ENCODE data around the gene FLVCR2.

The FLVCR2 gene

DNA sequence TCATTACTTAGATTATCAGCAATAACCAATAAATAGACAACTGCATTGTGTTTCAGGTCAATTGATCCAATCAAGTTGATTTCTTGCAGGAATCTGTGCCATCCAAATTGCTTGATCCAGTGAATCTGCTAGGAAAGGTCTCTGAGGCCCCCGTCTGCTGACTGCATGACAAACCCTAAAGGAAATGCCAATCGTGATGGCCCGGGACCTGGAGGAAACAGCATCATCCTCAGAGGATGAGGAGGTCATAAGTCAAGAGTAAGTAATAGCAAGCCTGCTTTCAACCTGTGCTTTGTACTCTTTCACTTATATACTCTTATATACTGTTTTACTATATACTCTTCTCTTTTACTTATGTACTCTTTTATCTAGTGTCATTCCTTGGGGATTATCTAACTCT lies 84.5 kb downstream of the FLVCR2 start:
- Histone ChIP-seq H3K27me3 (ENCODE audit: control insufficient read depth, low read length) (no peaks in the 10 kb centered on the region), H3K79me2 (ENCODE audit: control insufficient read depth, low read length) (peaks cover 42% of the 10 kb centered on the region), H3F3A (ENCODE audit: control insufficient read depth, insufficient read depth) (no peaks in the 10 kb centered on the region), H3K4me1 (ENCODE audit: control insufficient read depth, low read length) (peaks cover 21% of the 10 kb centered on the region), H4K20me1 (ENCODE audit: control insufficient read depth, insufficient read depth, low read depth, low read length) (no peaks in the 10 kb centered on the region), H3K27ac (ENCODE audit: low read depth, low read length) (no peak overlapping the region), H3K4me2 (ENCODE audit: low read length) (no peak overlapping the region), H3K4me3 (ENCODE audit: low read length) (no peak overlapping the region), H3K36me3 (ENCODE audit: control insufficient read depth, low read length) (peaks cover 35% of the 10 kb centered on the region), H3K9me2 (replicated peaks; ENCODE audit: control insufficient read depth, low read length) (no peaks in the 10 kb centered on the region), H3K9me3 (ENCODE audit: control insufficient read depth, insufficient read depth, low read length) (no peaks in the 10 kb centered on the region)
- TF ChIP-seq, protein P1, sequence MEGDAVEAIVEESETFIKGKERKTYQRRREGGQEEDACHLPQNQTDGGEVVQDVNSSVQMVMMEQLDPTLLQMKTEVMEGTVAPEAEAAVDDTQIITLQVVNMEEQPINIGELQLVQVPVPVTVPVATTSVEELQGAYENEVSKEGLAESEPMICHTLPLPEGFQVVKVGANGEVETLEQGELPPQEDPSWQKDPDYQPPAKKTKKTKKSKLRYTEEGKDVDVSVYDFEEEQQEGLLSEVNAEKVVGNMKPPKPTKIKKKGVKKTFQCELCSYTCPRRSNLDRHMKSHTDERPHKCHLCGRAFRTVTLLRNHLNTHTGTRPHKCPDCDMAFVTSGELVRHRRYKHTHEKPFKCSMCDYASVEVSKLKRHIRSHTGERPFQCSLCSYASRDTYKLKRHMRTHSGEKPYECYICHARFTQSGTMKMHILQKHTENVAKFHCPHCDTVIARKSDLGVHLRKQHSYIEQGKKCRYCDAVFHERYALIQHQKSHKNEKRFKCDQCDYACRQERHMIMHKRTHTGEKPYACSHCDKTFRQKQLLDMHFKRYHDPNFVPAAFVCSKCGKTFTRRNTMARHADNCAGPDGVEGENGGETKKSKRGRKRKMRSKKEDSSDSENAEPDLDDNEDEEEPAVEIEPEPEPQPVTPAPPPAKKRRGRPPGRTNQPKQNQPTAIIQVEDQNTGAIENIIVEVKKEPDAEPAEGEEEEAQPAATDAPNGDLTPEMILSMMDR (IDR thresholded peaks at IDR 0.05; ENCODE audit: low read depth, low read length, poor library complexity, severe bottlenecking): no peak
- TF ChIP-seq EZH2phosphoT487 (IDR thresholded peaks at IDR 0.05; ENCODE audit: borderline replicate concordance, low read length): no peak

DNA sequence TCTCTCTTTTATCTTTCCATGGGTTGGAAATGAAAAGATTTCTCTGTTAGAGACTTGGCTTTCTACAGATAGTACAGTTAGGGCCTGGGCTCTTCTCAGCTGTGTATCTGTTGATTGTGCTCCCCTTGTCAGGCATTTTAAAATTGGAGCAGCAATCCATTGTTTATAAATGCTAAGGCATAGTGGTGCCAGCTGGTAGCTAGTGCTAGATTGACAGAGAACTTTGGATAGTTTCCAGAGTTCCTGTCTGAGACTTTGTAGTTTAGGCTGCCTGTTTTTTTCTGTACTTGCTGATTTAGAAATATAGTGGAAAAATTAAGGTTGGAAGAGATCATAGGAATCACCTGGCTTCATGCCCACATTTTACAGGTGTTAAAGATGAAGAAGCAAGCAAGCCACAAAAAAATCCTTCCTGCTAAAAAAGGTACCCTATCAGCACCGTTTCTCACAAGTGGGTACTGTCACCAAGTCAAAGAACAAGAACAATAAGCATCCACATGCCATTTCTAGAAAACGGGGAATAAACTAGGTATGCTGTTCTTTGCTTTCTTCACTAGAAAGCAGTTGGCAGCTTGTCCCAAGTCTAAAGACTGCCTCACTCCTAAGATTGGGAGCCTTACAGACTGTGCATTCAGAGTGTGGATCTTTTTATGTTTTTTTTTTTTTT lies 88.8 kb downstream of the FLVCR2 start:
- Histone ChIP-seq H3K9me2 (replicated peaks; ENCODE audit: control insufficient read depth, low read length) (no peaks in the 10 kb centered on the region), H3K79me2 (ENCODE audit: control insufficient read depth, low read length) (peaks cover 10% of the 10 kb centered on the region), H4K20me1 (ENCODE audit: control insufficient read depth, insufficient read depth, low read depth, low read length) (no peaks in the 10 kb centered on the region), H3K27ac (ENCODE audit: low read depth, low read length) (no peak overlapping the region), H3K4me3 (ENCODE audit: low read length) (no peak overlapping the region), H3F3A (ENCODE audit: control insufficient read depth, insufficient read depth) (no peaks in the 10 kb centered on the region), H3K9me3 (ENCODE audit: control insufficient read depth, insufficient read depth, low read length) (no peaks in the 10 kb centered on the region), H3K36me3 (ENCODE audit: control insufficient read depth, low read length) (peaks cover 47% of the 10 kb centered on the region), H3K4me1 (ENCODE audit: control insufficient read depth, low read length) (peaks cover 4% of the 10 kb centered on the region; the same call in 1 of the 2 replicates), H3K27me3 (ENCODE audit: control insufficient read depth, low read length) (no peaks in the 10 kb centered on the region), H3K4me2 (ENCODE audit: low read length) (no peak overlapping the region)
- TF ChIP-seq, protein P1 (IDR thresholded peaks at IDR 0.05; ENCODE audit: low read depth, low read length, poor library complexity, severe bottlenecking): no peak
- no peak for TF ChIP-seq EZH2phosphoT487 (IDR thresholded peaks at IDR 0.05; ENCODE audit: borderline replicate concordance, low read length)

DNA sequence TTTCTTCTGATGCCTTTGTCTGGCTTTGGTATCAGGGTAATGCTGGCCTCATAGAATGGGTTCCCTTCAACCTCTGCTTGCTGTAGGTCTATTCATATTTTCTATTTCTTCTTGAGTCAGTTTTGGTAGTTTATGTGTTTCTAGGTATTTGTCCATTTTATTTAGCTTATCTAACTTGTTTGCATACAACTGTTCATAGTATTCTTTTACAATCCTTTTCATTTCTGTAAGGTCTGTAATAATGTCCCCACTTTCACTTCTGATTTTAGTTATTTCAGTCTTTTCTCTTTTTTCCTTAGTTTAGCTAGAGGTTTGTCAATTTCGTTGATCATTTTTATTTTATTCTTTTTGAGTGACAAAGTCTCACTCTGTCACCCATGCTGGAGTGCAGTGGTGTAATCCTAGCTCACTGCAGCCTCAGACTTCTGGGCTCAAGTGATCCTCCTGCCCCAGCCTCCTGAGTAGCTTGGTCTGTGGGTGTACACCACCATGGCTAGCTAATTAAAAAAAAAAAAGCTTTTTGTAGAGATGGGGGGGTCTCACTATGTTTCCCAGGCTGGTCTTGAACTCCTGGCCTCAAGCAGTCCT lies 94.3 kb downstream of the FLVCR2 start:
- Histone ChIP-seq H3K27ac (ENCODE audit: low read depth, low read length) (no peak overlapping the region), H3K79me2 (ENCODE audit: control insufficient read depth, low read length) (0 out of 2 replicates have a peak, but pooled peaks cover 4% of the 10 kb centered on the region), H3K4me2 (ENCODE audit: low read length) (no peak overlapping the region), H3K9me2 (replicated peaks; ENCODE audit: control insufficient read depth, low read length) (no peaks in the 10 kb centered on the region), H3K4me1 (ENCODE audit: control insufficient read depth, low read length) (0 out of 2 replicates have a peak, but pooled peaks cover 4% of the 10 kb centered on the region), H3K27me3 (ENCODE audit: control insufficient read depth, low read length) (no peaks in the 10 kb centered on the region), H3F3A (ENCODE audit: control insufficient read depth, insufficient read depth) (no peaks in the 10 kb centered on the region), H3K36me3 (ENCODE audit: control insufficient read depth, low read length) (peaks cover 38% of the 10 kb centered on the region), H4K20me1 (ENCODE audit: control insufficient read depth, insufficient read depth, low read depth, low read length) (no peaks in the 10 kb centered on the region), H3K9me3 (ENCODE audit: control insufficient read depth, insufficient read depth, low read length) (no peaks in the 10 kb centered on the region), H3K4me3 (ENCODE audit: low read length) (no peak overlapping the region)
- TF ChIP-seq, protein P1 (IDR thresholded peaks at IDR 0.05; ENCODE audit: low read depth, low read length, poor library complexity, severe bottlenecking): no peak
- TF ChIP-seq EZH2phosphoT487 (IDR thresholded peaks at IDR 0.05; ENCODE audit: borderline replicate concordance, low read length): no peak

All from DOHH2 (cell line).